SK-N-SH (cell line): ENCODE data around the gene VPS13C. TPM values are rescaled to one million over a fixed set of nuclear protein-coding genes. Genes with fewer than 3 reads are reported as not detected.

Source experiments
- CTCF ChIA-PET: fragments of 300-600, 350-600 bp; formaldehyde crosslinking; extraction: SDS; loops from one replicate; lab custom pipeline; 2021; lab: Yijun Ruan, JAX
- POLR2A ChIA-PET: fragments of 350-600 bp; sonication (Branson Sonifier 250); formaldehyde crosslinking; extraction: SDS; loops from one replicate; lab custom pipeline; 2020; ENCODE audit warnings: antibody characterized with exemption, inconsistent platforms; lab: Yijun Ruan, JAX
- DNase-seq: peaks from one replicate; pipeline ENCODE4 v3.0.0; 2012
- H2AFZ ChIP-seq: fragments of 200-600 bp; sonication (generic); 2 replicates; pipeline ENCODE4 v1.8.1; 2016; ENCODE audit warnings: antibody characterized with exemption, mild to moderate bottlenecking, low read depth
- H3F3A ChIP-seq: fragments of 200-600 bp; sonication (generic); replicated peaks from 2 replicates; pipeline ENCODE3; 2016; ENCODE audit warnings: antibody characterized with exemption, mild to moderate bottlenecking; ENCODE audit not compliant: insufficient read depth
- H3K27ac ChIP-seq, 2 experiments: fragments of 200-500 bp in 1 of 2; fragments of 200-600 bp in 1 of 2; sonication (Bioruptor generic) in 1 of 2; sonication (generic), shearing (Covaris generic) in 1 of 2; 2 replicates each; pipeline versions ENCODE4 v1.5.1 to v1.6.1; 2014 to 2016; ENCODE audit warnings: low read depth in 2 of 2, inconsistent platforms in 1 of 2, low read length in 1 of 2, mild to moderate bottlenecking in 1 of 2, mixed read lengths in 1 of 2
- H3K27me3 ChIP-seq: fragments of 200-600 bp; sonication (generic), shearing (Covaris generic); 2 replicates; pipeline ENCODE4 v1.6.1; 2016; ENCODE audit warnings: mixed run types; ENCODE audit not compliant: insufficient read depth
- H3K36me3 ChIP-seq, 2 experiments: fragments of 200-500 bp in 1 of 2; fragments of 200-600 bp in 1 of 2; sonication (Bioruptor generic) in 1 of 2; sonication (generic) in 1 of 2; replicated peaks in 1 of 2; 2 replicates each; pipeline versions ENCODE3 to v1.5.1; 2014 to 2016; ENCODE audit warnings: low read length in 1 of 2, mild to moderate bottlenecking in 1 of 2; ENCODE audit not compliant: insufficient read depth in 2 of 2, control insufficient read depth in 1 of 2
- H3K4me1 ChIP-seq, 2 experiments: fragments of 200-500 bp in 1 of 2; fragments of 200-600 bp in 1 of 2; sonication (Bioruptor generic) in 1 of 2; sonication (generic), shearing (Covaris generic) in 1 of 2; 2 replicates each; pipeline versions ENCODE4 v1.5.1 to v1.6.1; 2014 to 2016; ENCODE audit warnings: low read depth in 1 of 2, low read length in 1 of 2, mixed run types in 1 of 2; ENCODE audit not compliant: insufficient read depth in 2 of 2, control insufficient read depth in 1 of 2
- H3K4me2 ChIP-seq: fragments of 200-600 bp; sonication (generic), shearing (Covaris generic); 2 replicates; pipeline ENCODE4 v1.6.1; 2017; ENCODE audit warnings: mixed run types
- H3K4me3 ChIP-seq, 2 experiments: fragments of 200-500 bp in 1 of 2; fragments of 200-600 bp in 1 of 2; sonication (Bioruptor generic) in 1 of 2; sonication (generic), shearing (Covaris generic) in 1 of 2; 2 replicates each; pipeline versions ENCODE4 v1.5.1 to v1.8.1; 2014 to 2016; ENCODE audit warnings: low read depth in 2 of 2, inconsistent platforms in 1 of 2, low read length in 1 of 2, mild to moderate bottlenecking in 1 of 2, mixed read lengths in 1 of 2, moderate library complexity in 1 of 2
- H3K79me2 ChIP-seq: fragments of 200-600 bp; sonication (generic); 2 replicates; pipeline ENCODE4 v1.8.1; 2017; ENCODE audit warnings: mild to moderate bottlenecking; ENCODE audit not compliant: insufficient read depth
- H3K9ac ChIP-seq: fragments of 200-600 bp; sonication (generic); 2 replicates; pipeline ENCODE4 v1.6.1; 2017; ENCODE audit warnings: mixed run types
- H3K9me2 ChIP-seq: fragments of 200-600 bp; sonication (generic); 2 replicates; pipeline ENCODE4 v1.6.1; 2017; ENCODE audit warnings: mixed run types
- H3K9me3 ChIP-seq: fragments of 200-600 bp; sonication (generic); 2 replicates; pipeline ENCODE4 v1.6.1; 2017; ENCODE audit warnings: mixed run types, mild to moderate bottlenecking, moderate library complexity
- H4K20me1 ChIP-seq: fragments of 200-600 bp; sonication (generic); 2 replicates; pipeline ENCODE4 v1.6.1; 2017; ENCODE audit warnings: mild to moderate bottlenecking, mixed run types; ENCODE audit not compliant: insufficient read depth
- EZH2phosphoT487 ChIP-seq: fragments of 200-600 bp; sonication (generic); IDR thresholded peaks from 2 replicates; pipeline ENCODE4 v1.6.1; 2017; ENCODE audit warnings: low read depth, mixed run types, mild to moderate bottlenecking, antibody characterized with exemption, moderate library complexity, borderline replicate concordance
- MEF2A ChIP-seq: IDR thresholded peaks from 2 replicates; pipeline ENCODE4 v1.4.0; 2012; ENCODE audit warnings: low read depth, borderline replicate concordance
- TCF12 ChIP-seq: IDR thresholded peaks from 2 replicates; pipeline ENCODE4 v1.4.0; 2012
- WGBS: methylation state at CpG from one replicate; pipeline ENCODE4 v1.1.6; 2017; ENCODE audit warnings: low lambda C conversion rate; 5-methylcytosine and 5-hydroxymethylcytosine counted together
- polyA plus RNA-seq, 3 experiments: library from polyadenylated mRNA; depleted of rRNA; stranded (reverse); fragments of >200 nt; gene quantifications; 2 replicates each; pipeline ENCODE4 v1.2.3, GENCODE V29; 2012
- TF ChIP-seq, protein P1 (sequence below): IDR thresholded peaks from 2 replicates; pipeline ENCODE4 v1.4.0; 2012; ENCODE audit warnings: low read depth, borderline replicate concordance
- TF ChIP-seq, protein P2 (sequence below): fragments of 200-600 bp; sonication (generic); IDR thresholded peaks from 2 replicates; pipeline ENCODE4 v1.6.1; 2017; ENCODE audit warnings: antibody characterized with exemption, mild to moderate bottlenecking, moderate library complexity

Gene VPS13C
- polyA plus RNA-seq, 1 of the 3 experiments (the other 2 are of a cell fraction): 5.7 TPM

DNA sequence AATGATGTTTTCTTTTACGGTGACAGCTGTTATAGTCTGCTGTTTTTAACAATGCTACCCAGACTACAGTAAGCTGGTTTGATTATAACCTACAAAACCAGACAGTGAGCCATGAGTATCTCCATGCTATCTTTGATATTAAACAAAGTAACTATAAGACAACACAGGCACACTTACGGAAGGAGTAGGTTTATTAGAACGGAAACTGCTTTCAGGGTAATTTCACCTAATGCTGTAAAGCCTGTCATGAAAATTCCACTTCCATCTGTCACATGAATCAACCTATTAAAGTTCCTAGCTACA is 33.0 kb downstream of the VPS13C start (continued):
- TF ChIP-seq, protein P1, sequence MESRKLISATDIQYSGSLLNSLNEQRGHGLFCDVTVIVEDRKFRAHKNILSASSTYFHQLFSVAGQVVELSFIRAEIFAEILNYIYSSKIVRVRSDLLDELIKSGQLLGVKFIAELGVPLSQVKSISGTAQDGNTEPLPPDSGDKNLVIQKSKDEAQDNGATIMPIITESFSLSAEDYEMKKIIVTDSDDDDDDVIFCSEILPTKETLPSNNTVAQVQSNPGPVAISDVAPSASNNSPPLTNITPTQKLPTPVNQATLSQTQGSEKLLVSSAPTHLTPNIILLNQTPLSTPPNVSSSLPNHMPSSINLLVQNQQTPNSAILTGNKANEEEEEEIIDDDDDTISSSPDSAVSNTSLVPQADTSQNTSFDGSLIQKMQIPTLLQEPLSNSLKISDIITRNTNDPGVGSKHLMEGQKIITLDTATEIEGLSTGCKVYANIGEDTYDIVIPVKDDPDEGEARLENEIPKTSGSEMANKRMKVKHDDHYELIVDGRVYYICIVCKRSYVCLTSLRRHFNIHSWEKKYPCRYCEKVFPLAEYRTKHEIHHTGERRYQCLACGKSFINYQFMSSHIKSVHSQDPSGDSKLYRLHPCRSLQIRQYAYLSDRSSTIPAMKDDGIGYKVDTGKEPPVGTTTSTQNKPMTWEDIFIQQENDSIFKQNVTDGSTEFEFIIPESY: no peak
- TF ChIP-seq, protein P2, sequence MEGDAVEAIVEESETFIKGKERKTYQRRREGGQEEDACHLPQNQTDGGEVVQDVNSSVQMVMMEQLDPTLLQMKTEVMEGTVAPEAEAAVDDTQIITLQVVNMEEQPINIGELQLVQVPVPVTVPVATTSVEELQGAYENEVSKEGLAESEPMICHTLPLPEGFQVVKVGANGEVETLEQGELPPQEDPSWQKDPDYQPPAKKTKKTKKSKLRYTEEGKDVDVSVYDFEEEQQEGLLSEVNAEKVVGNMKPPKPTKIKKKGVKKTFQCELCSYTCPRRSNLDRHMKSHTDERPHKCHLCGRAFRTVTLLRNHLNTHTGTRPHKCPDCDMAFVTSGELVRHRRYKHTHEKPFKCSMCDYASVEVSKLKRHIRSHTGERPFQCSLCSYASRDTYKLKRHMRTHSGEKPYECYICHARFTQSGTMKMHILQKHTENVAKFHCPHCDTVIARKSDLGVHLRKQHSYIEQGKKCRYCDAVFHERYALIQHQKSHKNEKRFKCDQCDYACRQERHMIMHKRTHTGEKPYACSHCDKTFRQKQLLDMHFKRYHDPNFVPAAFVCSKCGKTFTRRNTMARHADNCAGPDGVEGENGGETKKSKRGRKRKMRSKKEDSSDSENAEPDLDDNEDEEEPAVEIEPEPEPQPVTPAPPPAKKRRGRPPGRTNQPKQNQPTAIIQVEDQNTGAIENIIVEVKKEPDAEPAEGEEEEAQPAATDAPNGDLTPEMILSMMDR: no peak
- TF ChIP-seq EZH2phosphoT487: no peak
- TF ChIP-seq, all 33 proteins: peak for 0

DNA sequence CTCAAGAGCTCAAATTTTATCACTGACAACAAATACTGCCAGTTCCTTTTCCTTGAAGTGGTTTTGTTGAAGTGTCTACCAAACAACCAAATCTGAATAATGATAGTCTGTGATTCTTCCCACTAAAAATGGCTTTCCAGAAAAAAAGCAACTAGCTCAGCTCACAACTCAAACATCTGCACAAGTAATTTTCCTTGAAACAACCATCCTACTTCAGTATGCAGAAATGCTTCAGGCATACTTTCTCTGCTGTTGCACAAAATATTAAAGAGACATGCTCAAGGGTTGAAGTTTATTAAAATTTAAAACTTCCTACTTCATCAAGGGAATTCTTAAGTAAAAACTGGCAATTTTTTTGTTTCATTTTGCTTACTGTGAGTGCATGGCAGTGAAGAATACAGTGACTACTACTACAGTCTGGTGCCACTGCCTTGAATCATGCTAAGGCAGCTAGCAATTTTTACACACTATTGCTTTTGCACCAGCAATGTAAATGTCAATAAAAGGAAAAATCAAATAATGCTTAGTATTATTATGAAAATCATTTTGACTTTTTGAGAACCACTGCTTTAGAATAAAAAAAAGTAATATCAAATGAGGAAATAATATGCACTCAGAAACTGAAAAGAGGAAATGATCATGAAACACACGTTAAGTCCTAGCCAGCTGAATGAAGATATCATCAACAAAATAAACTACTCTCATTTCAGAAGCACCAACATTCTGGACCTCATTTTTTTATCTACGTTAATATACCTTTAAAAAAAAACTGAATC is 33.6 kb downstream of the VPS13C start:
- no peak for TF ChIP-seq TCF12
- Histone ChIP-seq H2AFZ (no peak overlapping the region), H3K36me3 (peaks cover 37% of the 10 kb centered on the region in 2 experiments), H3K4me1 (peaks cover 0 to 4% of the 10 kb centered on the region in 2 experiments; a peak in 2 of 4 replicates), H3K27ac (no peak overlapping the region), H3K4me3 (no peak overlapping the region), H3K9ac (no peak overlapping the region), H4K20me1 (no peaks in the 10 kb centered on the region), H3K27me3 (no peaks in the 10 kb centered on the region), H3F3A (no peaks in the 10 kb centered on the region), H3K4me2 (no peak overlapping the region), H3K79me2 (no peaks in the 10 kb centered on the region), H3K9me3 (no peaks in the 10 kb centered on the region), H3K9me2 (no peaks in the 10 kb centered on the region)
- no peak for DNase-seq
- 94% methylated on average over 2 of the region's 2 CpGs for WGBS
- POLR2A ChIA-PET: no interaction called here
- CTCF ChIA-PET: interaction anchor here (0.7 to 1.8 kb wide), 5 partner anchors 10 to 151 kb away, joined by 3 to 6 read pairs (median 3); partner anchors contain the start of gene VPS13C

DNA sequence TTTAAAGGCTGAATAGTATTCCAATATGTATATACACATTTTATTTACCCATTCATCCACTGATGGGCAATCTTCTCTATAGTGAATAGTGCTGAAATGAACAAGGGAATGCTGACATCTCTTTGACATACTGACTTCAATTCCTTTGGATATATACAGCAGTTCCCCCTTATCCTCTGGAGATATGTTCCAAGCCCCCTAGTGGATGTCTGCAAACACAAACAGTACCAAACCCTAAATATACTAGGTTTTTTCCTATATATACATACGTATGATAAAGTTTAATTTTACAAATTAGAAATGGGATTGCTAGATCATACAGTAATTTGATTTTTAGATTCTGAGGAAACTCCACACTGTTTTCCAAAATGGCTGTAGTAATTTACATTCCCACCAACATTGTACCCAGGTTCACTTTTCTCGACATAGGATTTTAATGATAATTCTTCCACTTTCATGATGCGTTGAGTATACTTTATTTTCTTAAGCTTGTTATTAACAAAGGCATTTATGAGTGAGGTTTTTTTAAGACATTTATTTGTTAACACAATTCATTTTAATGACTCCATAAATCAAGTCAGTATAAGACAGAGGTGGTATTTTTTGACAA is 38.2 kb downstream of the VPS13C start:
- no peaks in the 10 kb centered on the region for H4K20me1 ChIP-seq
- DNase-seq: no peak
- no peak overlapping the region; a peak in 1 of 4 replicates for H3K4me3 ChIP-seq
- no peak overlapping the region for H3K4me2 ChIP-seq
- TF ChIP-seq, protein P2: peak; percentile 50
- no peak for TF ChIP-seq MEF2A
- no peak overlapping the region for H2AFZ ChIP-seq
- H3K9me3 ChIP-seq: no peaks in the 10 kb centered on the region
- no peaks in the 10 kb centered on the region for H3K79me2 ChIP-seq
- H3K9ac ChIP-seq: no peak overlapping the region
- no peaks in the 10 kb centered on the region for H3K27me3 ChIP-seq
- H3K36me3 ChIP-seq: peaks cover 38 to 39% of the 10 kb centered on the region in 2 experiments
- CTCF ChIA-PET: interaction anchor here (0.7 to 2.1 kb wide), 6 partner anchors 16 to 285 kb away, joined by 3 to 7 read pairs (median 4); partner anchors contain the start of gene VPS13C
- no peaks in the 10 kb centered on the region for H3F3A ChIP-seq
- H3K4me1 ChIP-seq: no peaks in the 10 kb centered on the region; a peak in 1 of 4 replicates
- no peak overlapping the region for H3K27ac ChIP-seq
- POLR2A ChIA-PET: no interaction called here
- WGBS: 95% methylated on average over 3 of the region's 3 CpGs
- no peaks in the 10 kb centered on the region for H3K9me2 ChIP-seq
